AG09319 (cell line): ENCODE results near the gene CARHSP1.

ENCODE experiments used
- DNase-seq: peaks from one replicate; pipeline ENCODE4 v3.0.0-alpha.2; 2010; ENCODE audit warnings: low read depth; ENCODE audit errors: extremely low read depth
- TF ChIP-seq, protein P1 (sequence below): IDR thresholded peaks from 2 replicates; pipeline ENCODE4 v1.5.1; 2011; ENCODE audit warnings: low read depth, mild to moderate bottlenecking, inconsistent platforms, low read length, moderate library complexity

The CARHSP1 gene

DNA sequence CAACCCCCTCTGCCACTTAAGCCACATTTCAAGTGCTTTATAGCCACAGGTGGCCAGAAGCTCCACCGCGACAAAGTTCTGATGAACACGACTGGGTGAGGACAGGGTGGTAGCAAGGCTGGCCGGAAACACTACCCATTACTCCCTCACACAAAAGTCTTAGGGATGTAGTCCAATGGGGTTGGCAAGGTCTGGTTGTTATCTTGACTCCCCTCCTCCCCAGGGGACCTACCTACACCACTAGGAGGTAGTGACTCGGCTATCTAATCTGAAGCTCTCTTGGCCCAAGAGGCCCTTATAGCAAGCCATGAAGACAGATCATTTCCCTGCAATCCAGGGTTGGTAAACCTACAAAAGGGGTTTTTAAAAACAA, 21.7 kb upstream of the CARHSP1 start:
- DNase-seq: no peak

DNA sequence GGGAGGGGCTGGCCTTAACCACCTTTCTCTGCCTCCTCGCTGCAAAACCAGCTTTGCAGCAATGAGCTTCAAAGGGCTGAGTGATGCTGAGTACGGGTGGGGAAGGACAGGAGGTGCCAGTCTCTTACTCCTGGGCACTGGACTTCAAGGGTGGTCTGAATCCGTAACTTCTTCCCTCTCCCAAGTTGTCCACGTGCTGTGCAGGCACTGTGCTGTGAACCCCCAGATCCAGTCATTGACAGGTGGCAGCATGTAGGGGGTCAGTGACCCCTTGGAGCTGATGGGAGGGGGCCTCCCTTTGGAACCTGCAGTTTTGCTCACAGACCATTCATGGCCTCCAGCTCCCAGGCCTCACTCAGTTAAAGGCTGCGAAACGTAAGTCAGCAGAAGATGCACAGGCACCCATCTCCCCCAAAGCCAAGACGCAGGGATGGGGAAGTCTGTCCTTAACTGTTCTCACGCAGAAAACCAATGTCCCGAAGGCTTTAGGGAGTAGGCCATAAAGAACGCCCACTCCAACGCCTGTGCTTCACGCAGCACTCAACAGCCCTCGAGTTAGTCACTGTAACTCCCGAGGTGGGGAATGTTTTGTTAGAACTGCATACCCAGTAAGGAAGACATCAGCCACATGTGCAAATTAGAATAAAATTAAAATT, 21.2 kb upstream of the CARHSP1 start:
- TF ChIP-seq, protein P1, sequence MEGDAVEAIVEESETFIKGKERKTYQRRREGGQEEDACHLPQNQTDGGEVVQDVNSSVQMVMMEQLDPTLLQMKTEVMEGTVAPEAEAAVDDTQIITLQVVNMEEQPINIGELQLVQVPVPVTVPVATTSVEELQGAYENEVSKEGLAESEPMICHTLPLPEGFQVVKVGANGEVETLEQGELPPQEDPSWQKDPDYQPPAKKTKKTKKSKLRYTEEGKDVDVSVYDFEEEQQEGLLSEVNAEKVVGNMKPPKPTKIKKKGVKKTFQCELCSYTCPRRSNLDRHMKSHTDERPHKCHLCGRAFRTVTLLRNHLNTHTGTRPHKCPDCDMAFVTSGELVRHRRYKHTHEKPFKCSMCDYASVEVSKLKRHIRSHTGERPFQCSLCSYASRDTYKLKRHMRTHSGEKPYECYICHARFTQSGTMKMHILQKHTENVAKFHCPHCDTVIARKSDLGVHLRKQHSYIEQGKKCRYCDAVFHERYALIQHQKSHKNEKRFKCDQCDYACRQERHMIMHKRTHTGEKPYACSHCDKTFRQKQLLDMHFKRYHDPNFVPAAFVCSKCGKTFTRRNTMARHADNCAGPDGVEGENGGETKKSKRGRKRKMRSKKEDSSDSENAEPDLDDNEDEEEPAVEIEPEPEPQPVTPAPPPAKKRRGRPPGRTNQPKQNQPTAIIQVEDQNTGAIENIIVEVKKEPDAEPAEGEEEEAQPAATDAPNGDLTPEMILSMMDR: no peak
- DNase-seq: no peak

More for the DNA sequence above, 21.7 kb upstream of the CARHSP1 start:
- TF ChIP-seq, protein P1: no peak

DNA sequence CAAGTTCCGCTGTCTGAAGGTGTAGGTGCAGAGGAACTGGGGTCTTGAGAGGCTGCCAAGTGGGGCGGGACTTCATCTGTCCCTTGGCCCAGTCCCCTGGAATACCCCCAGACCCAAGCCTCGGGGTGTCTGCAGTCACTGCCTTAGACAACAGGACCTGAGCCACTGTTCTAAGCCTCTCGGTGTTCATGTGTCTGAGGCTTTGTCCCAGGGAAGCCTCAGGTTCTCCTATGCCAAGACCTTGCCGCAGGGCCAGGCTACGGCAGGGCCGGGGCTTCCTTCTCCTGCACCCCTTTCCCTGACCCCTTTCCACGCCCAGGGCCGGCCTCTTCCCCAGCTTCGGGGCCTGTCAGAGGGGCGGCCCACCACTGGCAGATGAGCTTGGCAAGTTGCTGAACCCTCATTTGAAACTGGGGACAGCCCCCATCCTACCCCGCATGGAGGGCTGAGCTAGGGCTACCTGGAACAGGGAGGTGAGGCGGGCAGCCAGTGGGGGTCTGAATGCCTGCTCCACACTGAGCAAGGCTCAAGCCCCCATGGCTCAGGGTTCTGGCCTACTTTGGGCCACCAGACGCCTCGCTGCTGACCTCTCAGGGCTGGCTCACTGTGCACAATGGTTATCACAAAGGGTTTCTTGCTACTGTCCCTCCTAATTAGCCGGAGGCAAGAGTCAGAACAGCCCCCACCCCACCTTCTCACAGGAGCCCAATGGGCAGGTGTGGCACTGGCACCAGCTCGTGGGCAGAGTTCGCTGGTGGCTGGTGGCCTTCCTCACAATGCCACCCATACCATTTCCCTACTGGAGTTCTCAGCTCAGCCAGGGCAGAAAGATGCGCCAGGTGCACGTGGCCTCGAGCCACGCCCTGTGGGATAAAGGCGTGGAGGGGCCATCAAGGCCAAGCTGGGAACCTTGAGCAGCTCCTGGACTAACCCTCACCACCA, 20.4 kb upstream of the CARHSP1 start:
- TF ChIP-seq, protein P1: no peak
- no peak for DNase-seq

DNA sequence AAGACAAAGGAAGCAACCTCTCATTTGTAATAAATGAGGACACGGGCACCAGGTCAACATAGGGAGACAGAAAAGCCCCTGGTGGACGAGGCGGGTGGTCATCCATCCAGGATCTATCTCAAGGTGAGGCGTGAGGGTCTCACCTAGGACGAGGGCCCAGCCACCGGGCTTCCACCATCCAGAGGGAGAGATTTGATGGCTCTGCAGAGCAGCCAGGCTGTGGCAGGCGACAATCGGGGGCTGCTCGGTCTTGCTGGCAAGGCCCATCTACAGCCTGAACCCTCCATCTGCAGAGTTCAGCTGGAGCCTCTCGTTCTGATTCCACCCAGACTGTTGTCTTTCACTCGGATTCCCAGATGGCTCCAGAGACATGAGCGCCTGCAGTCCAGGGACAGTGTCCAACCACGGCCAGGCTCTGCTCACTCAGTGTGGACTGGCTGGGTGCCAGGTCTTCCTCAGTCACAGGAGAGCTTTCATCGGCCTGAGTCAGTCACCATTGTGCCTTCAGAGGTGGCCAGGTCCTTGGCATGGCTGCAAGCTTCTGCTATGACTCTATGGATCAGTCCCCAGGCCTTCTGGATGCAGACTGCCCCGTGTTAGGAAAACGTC, 19.2 kb upstream of the CARHSP1 start:
- TF ChIP-seq, protein P1: no peak
- DNase-seq: no peak

DNA sequence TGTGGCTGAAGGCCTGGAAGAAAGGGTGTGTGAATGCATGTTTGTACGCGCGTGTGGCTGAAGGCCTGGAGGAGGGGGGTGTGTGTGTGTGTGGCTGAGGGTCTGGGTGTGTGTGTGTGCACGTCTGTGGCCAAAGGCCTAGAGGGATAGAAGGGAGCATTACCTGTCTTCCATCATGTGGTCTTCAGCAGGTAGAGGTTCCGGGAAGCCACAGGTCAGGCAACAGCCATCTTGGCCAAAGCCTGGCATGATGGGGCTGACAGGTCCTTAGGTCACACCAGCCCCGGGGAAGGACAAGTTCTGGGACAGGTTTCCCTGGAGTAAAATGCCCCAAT, 18.6 kb upstream of the CARHSP1 start:
- DNase-seq: no peak
- TF ChIP-seq, protein P1: no peak

DNA sequence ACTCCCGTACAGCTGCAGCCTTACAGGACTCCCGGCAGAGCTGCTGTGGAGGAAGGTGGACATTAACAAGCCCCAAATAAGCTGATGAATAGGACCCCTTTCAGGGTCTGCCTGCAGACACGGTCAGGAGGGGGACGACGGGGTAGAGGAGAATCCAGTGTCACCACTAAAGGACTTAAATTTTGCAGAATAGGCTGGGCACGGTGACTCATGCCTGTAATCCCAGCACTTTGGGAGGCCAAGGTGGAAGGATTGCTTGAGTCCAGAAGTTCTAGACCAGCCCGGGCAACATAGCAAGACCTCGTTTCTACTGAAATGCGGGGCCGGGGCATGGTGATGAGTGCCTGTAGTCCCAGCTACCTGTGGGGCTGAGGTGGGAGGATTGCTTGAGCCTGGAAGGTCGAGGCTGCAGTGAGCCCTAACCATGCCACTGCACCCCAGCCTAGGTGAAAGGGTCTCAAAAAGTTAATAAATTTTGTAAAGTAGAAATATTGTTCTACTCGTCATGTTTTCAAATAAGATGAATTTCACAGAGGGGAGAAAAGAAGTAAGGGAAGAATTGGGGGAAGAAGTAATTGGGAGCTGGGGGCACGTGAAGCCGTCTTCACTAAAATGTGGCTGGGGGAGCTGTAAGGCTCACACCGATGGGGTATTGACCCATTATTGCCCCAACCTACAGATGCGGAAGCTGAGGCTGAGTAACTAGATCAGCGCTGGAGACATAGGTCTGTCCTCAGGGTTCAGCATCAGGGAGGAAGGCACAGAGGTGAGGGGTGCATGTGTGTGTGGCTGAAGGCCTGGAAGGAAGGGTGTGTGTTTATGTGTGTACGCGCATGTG, 18.0 kb upstream of the CARHSP1 start:
- no peak for DNase-seq
- TF ChIP-seq, protein P1: no peak
